MM.1S (cell line): ENCODE measurements around the gene SHISA5.

ENCODE experiments used
- CTCF ChIP-seq: fragments of 300-600 bp; sonication (generic); IDR thresholded peaks from 2 replicates; pipeline ENCODE4 v1.5.1; 2016; ENCODE audit warnings: antibody characterized with exemption, low read length, mixed read lengths
- EZH2 ChIP-seq: fragments of 300-600 bp; sonication (generic); optimal IDR thresholded peaks from 2 replicates; pipeline ENCODE3; 2017; ENCODE audit warnings: low read depth, mild to moderate bottlenecking, antibody characterized with exemption, low read length, mixed read lengths

GRCh38 chr3:48456456-48456855 is 47.5 kb downstream of the SHISA5 start:
- TF ChIP-seq CTCF (no peak), EZH2 (no peak)
